Measurements from ENCODE around the gene CAMKK1.

The CAMKK1 gene

DNA sequence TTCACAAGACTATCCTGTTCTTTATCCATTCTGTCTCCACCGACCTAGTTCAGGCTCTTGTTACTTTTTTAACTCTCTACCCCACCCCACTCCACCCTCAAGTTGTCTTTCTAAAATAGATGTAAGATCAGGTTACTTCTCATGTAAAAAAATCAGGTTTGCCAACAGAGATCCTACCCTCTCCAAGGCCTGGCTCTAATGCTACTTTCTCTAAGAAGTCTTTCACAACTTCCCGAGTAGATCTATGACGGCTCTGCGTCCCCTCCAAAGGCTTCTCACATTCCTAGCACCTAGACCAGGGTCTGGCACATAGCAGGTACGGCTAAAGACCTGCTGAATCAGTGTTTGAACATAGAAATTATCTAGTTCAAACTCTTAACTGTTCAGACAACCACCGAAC, 77.7 kb downstream of the CAMKK1 start:
- Histone ChIP-seq H2AFZ (ENCODE audit: low read depth, low read length) (no peak overlapping the region), H3K27ac (ENCODE audit: low read length) (no peak overlapping the region), H3K4me3 (ENCODE audit: low read depth in 1 of 2, low read length in 2 of 2) (no peak overlapping the region), H3K27me3 (ENCODE audit: insufficient read depth, low read length, poor library complexity) (no peaks in the 10 kb centered on the region), H3K4me2 (ENCODE audit: insufficient read depth, low read length) (no peak overlapping the region), H3K9me3 (ENCODE audit: insufficient read depth, low read length, severe bottlenecking) (no peaks in the 10 kb centered on the region), H3K4me1 (ENCODE audit: insufficient read depth, low read length) (no peaks in the 10 kb centered on the region), H3K79me2 (ENCODE audit: insufficient read depth, low read length) (no peaks in the 10 kb centered on the region), H3K9ac (ENCODE audit: low read depth, low read length) (no peak overlapping the region), H4K20me1 (ENCODE audit: insufficient read depth, low read length) (no peaks in the 10 kb centered on the region), H3K36me3 (ENCODE audit: insufficient read depth, low read length) (peaks cover 97% of the 10 kb centered on the region)
- no peak for DNase-seq
- no peak for TF ChIP-seq EZH2 (IDR thresholded peaks at IDR 0.05; ENCODE audit: borderline replicate concordance, low read depth, low read length, severe bottlenecking)
- TF ChIP-seq, protein P1, sequence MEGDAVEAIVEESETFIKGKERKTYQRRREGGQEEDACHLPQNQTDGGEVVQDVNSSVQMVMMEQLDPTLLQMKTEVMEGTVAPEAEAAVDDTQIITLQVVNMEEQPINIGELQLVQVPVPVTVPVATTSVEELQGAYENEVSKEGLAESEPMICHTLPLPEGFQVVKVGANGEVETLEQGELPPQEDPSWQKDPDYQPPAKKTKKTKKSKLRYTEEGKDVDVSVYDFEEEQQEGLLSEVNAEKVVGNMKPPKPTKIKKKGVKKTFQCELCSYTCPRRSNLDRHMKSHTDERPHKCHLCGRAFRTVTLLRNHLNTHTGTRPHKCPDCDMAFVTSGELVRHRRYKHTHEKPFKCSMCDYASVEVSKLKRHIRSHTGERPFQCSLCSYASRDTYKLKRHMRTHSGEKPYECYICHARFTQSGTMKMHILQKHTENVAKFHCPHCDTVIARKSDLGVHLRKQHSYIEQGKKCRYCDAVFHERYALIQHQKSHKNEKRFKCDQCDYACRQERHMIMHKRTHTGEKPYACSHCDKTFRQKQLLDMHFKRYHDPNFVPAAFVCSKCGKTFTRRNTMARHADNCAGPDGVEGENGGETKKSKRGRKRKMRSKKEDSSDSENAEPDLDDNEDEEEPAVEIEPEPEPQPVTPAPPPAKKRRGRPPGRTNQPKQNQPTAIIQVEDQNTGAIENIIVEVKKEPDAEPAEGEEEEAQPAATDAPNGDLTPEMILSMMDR (IDR thresholded peaks at IDR 0.05; ENCODE audit: borderline replicate concordance, extremely low read depth, low read length, poor library complexity, severe bottlenecking): no peak
- no peak for ATAC-seq (ENCODE audit: insufficient read depth, low read depth)

- Histone ChIP-seq H3K9ac (ENCODE audit: low read depth, low read length) (no peak overlapping the region), H4K20me1 (ENCODE audit: insufficient read depth, low read length) (no peaks in the 10 kb centered on the region), H3K27ac (ENCODE audit: low read length) (no peak overlapping the region), H3K36me3 (ENCODE audit: insufficient read depth, low read length) (peaks cover 94% of the 10 kb centered on the region), H3K4me2 (ENCODE audit: insufficient read depth, low read length) (no peak overlapping the region), H2AFZ (ENCODE audit: low read depth, low read length) (no peak overlapping the region), H3K79me2 (ENCODE audit: insufficient read depth, low read length) (no peaks in the 10 kb centered on the region), H3K4me3 (ENCODE audit: low read depth in 1 of 2, low read length in 2 of 2) (no peak overlapping the region), H3K4me1 (ENCODE audit: insufficient read depth, low read length) (no peaks in the 10 kb centered on the region), H3K9me3 (ENCODE audit: insufficient read depth, low read length, severe bottlenecking) (no peaks in the 10 kb centered on the region), H3K27me3 (ENCODE audit: insufficient read depth, low read length, poor library complexity) (no peaks in the 10 kb centered on the region)
- TF ChIP-seq, protein P1 (IDR thresholded peaks at IDR 0.05; ENCODE audit: borderline replicate concordance, extremely low read depth, low read length, poor library complexity, severe bottlenecking): no peak
- TF ChIP-seq EZH2 (IDR thresholded peaks at IDR 0.05; ENCODE audit: borderline replicate concordance, low read depth, low read length, severe bottlenecking): no peak
- ATAC-seq (ENCODE audit: insufficient read depth, low read depth): no peak
- DNase-seq: no peak
Observed at GRCh38 chr17:3814361-3814760, 78.5 kb downstream of the CAMKK1 start.

DNA sequence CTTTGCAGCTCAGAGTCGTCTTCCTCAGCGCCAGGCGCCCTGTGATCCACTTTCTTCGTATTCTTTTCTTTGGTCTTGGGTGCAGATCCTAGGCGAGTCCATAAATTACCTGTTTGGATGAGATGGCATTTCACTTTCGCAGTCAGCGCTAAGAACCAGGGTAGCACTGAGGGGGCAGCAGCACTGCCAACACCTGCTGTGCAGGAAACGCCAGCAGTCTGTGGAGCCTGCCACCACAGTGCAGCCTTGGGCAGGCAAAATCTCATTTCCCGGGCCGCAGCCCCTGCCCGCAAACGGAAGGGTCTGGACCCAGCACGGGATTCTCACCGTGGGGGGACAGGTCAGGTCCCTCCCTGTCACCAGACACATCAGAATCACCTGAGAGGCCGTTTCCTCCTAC, 79.7 kb downstream of the CAMKK1 start:
- ATAC-seq (ENCODE audit: insufficient read depth, low read depth) (no peak), DNase-seq (no peak)
- no peak overlapping the region for H3K4me2 ChIP-seq (ENCODE audit: insufficient read depth, low read length)

More for the DNA sequence above, 79.7 kb downstream of the CAMKK1 start:
- no peaks in the 10 kb centered on the region for H3K79me2 ChIP-seq (ENCODE audit: insufficient read depth, low read length)
- H3K9ac ChIP-seq (ENCODE audit: low read depth, low read length): no peak overlapping the region
- H2AFZ ChIP-seq (ENCODE audit: low read depth, low read length): no peak overlapping the region
- H3K4me3 ChIP-seq (ENCODE audit: low read depth in 1 of 2, low read length in 2 of 2): no peak overlapping the region
- no peaks in the 10 kb centered on the region for H3K4me1 ChIP-seq (ENCODE audit: insufficient read depth, low read length)
- no peaks in the 10 kb centered on the region for H3K27me3 ChIP-seq (ENCODE audit: insufficient read depth, low read length, poor library complexity)
- H3K36me3 ChIP-seq (ENCODE audit: insufficient read depth, low read length): peaks cover 94% of the 10 kb centered on the region
- no peak overlapping the region for H3K27ac ChIP-seq (ENCODE audit: low read length)
- no peaks in the 10 kb centered on the region for H3K9me3 ChIP-seq (ENCODE audit: insufficient read depth, low read length, severe bottlenecking)
- TF ChIP-seq, protein P1 (IDR thresholded peaks at IDR 0.05; ENCODE audit: borderline replicate concordance, extremely low read depth, low read length, poor library complexity, severe bottlenecking): no peak
- no peak for TF ChIP-seq EZH2 (IDR thresholded peaks at IDR 0.05; ENCODE audit: borderline replicate concordance, low read depth, low read length, severe bottlenecking)
- H4K20me1 ChIP-seq (ENCODE audit: insufficient read depth, low read length): no peaks in the 10 kb centered on the region

Measured in DND-41 (cell line).